ENCODE measurements around the gene IL1RN. TPM values are rescaled to one million over a fixed set of nuclear protein-coding genes. Genes with fewer than 3 reads are reported as not detected.

Gene IL1RN
- polyA plus RNA-seq, 4 donors, result 0.90 to 8.2 (median 3.6) TPM

GRCh38 chr2:113171334-113172075 is 44.1 kb downstream of the IL1RN start:
- DNase-seq (ENCODE audit: low read depth in 4 of 4, low spot score in 3 of 4), result no peak

GRCh38 chr2:113172721-113173541 is 45.5 kb downstream of the IL1RN start:
- no peak for DNase-seq (ENCODE audit: low read depth in 4 of 4, low spot score in 3 of 4)

GRCh38 chr2:113173542-113174375 is 46.4 kb downstream of the IL1RN start, which contains the start of gene PSD4:
Gene PSD4 (plus strand): TSS chr2:113173971. CDS start chr2:113182457, 8,486 bp downstream.
- no peak for DNase-seq (ENCODE audit: low read depth in 4 of 4, low spot score in 3 of 4)

- DNase-seq (ENCODE audit: low read depth in 4 of 4, low spot score in 3 of 4), result no peak
Observed at GRCh38 chr2:113174376-113174750, 47.0 kb downstream of the IL1RN start.

GRCh38 chr2:113175042-113175628 is 47.7 kb downstream of the IL1RN start:
- DNase-seq (ENCODE audit: low read depth in 4 of 4, low spot score in 3 of 4), result no peak

- DNase-seq (ENCODE audit: low read depth in 4 of 4, low spot score in 3 of 4), result no peak
Observed at GRCh38 chr2:113175736-113176695, 48.6 kb downstream of the IL1RN start.

GRCh38 chr2:113176696-113177355 is 49.4 kb downstream of the IL1RN start:
- no peak for DNase-seq (ENCODE audit: low read depth in 4 of 4, low spot score in 3 of 4)

- DNase-seq (ENCODE audit: low read depth in 4 of 4, low spot score in 3 of 4), result no peak
Observed at GRCh38 chr2:113178069-113178746, 50.8 kb downstream of the IL1RN start.

GRCh38 chr2:113178891-113179290 is 51.5 kb downstream of the IL1RN start:
- DNase-seq (ENCODE audit: low read depth in 4 of 4, low spot score in 3 of 4), result no peak

- no peak for DNase-seq (ENCODE audit: low read depth in 4 of 4, low spot score in 3 of 4)
Observed at GRCh38 chr2:113179446-113180045, 52.1 kb downstream of the IL1RN start.

- no peak for DNase-seq (ENCODE audit: low read depth in 4 of 4, low spot score in 3 of 4)
Observed at GRCh38 chr2:113180131-113180946, 52.9 kb downstream of the IL1RN start.

GRCh38 chr2:113181258-113182051 is 54.1 kb downstream of the IL1RN start:
- DNase-seq (ENCODE audit: low read depth in 4 of 4, low spot score in 3 of 4), result no peak

GRCh38 chr2:113182471-113183260 is 55.3 kb downstream of the IL1RN start:
- no peak for DNase-seq (ENCODE audit: low read depth in 4 of 4, low spot score in 3 of 4)

GRCh38 chr2:113183264-113183663 is 55.9 kb downstream of the IL1RN start:
- no peak for DNase-seq (ENCODE audit: low read depth in 4 of 4, low spot score in 3 of 4)

All from right renal pelvis (tissue), 4 donors.